Measurements from ENCODE around the gene CALHM3.

- TF ChIP-seq CREB1 (CRISPR knock-in tag; IDR thresholded peaks at IDR 0.05) (no peak), CTCF (IDR thresholded peaks at IDR 0.05) (no peak), ZNF317 (CRISPR knock-in tag; IDR thresholded peaks at IDR 0.05; ENCODE audit: borderline replicate concordance, low read depth) (no peak), ESRRA (CRISPR knock-in tag; IDR thresholded peaks at IDR 0.05; ENCODE audit: borderline replicate concordance) (no peak)
Observed at GRCh38 chr10:103478671-103479070, 369 bp downstream of the CALHM3 start.

All from WTC11 (cell line).